GM13976 (cell line): ENCODE results near the gene NEBL.

Experiments used
- DNase-seq: peaks from one replicate; pipeline ENCODE4 v3.0.0; 2012; ENCODE audit warnings: low spot score
- in situ Hi-C: fragments of 300-500 bp; cut with MboI; formaldehyde crosslinking; loops from one replicate; pipeline ENCODE4 v1.12.0; 2022; ENCODE audit warnings: low sequenced_read_pairs, mixed read lengths, inconsistent platforms; ENCODE audit not compliant: unreplicated experiment
- TF ChIP-seq, protein P1 (sequence below): IDR thresholded peaks from 2 replicates; pipeline ENCODE4 v1.5.1; 2012; ENCODE audit warnings: borderline replicate concordance, mild to moderate bottlenecking; ENCODE audit not compliant: insufficient read depth; ENCODE audit errors: extremely low read depth, missing control alignments, control extremely low read depth

The NEBL gene

DNA sequence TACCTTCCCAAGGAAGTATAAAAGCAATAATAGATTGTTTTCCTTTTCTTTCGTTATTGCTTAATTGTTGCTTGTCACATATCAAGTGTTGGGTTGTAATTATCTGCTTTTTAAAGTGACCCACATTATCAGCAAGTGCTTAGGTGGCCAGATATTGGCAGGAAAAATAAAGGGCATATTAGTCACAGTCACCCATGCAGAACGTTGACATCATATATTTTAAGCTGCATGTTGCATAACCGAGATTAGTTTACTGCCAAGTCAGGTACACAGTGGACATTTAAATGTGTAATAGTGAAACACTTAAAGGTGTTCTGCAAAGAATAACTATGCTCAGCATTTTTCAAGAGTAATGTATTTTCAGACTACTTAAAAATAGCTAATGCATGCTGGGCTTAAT is 11.4 kb downstream of the NEBL start:
- in situ Hi-C loops = no loop called here
- TF ChIP-seq, protein P1, sequence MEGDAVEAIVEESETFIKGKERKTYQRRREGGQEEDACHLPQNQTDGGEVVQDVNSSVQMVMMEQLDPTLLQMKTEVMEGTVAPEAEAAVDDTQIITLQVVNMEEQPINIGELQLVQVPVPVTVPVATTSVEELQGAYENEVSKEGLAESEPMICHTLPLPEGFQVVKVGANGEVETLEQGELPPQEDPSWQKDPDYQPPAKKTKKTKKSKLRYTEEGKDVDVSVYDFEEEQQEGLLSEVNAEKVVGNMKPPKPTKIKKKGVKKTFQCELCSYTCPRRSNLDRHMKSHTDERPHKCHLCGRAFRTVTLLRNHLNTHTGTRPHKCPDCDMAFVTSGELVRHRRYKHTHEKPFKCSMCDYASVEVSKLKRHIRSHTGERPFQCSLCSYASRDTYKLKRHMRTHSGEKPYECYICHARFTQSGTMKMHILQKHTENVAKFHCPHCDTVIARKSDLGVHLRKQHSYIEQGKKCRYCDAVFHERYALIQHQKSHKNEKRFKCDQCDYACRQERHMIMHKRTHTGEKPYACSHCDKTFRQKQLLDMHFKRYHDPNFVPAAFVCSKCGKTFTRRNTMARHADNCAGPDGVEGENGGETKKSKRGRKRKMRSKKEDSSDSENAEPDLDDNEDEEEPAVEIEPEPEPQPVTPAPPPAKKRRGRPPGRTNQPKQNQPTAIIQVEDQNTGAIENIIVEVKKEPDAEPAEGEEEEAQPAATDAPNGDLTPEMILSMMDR = no peak
- DNase-seq = no peak

DNA sequence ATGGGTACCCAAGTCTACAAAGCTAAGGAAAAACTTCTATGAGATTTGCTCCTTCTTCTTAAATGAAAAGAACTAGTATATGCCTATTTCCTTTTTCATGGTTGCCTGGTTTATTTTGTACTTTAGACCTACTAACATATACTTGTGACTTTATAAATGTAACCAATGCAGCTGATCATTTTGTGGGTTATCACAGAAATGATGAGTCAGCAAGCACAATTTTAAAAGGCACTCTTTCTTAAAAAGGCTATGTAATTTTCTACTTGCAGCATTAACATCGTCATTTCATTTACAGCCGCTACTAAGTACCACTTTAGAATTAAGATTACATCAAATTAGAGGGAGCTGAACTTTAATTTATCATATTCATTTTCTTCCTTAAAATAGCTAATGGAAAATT is 13.6 kb downstream of the NEBL start:
- TF ChIP-seq, protein P1 = no peak
- in situ Hi-C loops = no loop called here
- no peak for DNase-seq

DNA sequence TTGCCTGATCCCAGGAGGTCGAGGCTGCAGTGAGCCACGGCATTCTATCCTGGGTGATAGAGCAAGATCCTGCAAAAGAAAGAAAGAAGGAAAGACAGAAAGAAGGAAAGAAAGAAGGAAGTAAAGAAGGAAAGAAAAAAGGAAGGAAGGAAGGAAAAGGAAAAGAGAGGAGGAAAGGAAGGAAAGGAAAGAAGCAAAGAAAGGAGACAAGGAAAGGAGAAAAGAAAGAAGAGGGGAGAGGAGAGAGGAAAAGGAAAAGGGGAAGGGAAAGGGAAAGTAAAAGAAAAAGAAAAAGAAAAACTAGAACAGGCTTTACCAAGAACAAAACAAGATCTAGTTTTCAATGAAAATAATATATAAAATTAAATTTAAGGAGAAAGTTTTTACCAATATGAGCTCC is 15.0 kb downstream of the NEBL start:
- DNase-seq = no peak
- in situ Hi-C loops = no loop called here

DNA sequence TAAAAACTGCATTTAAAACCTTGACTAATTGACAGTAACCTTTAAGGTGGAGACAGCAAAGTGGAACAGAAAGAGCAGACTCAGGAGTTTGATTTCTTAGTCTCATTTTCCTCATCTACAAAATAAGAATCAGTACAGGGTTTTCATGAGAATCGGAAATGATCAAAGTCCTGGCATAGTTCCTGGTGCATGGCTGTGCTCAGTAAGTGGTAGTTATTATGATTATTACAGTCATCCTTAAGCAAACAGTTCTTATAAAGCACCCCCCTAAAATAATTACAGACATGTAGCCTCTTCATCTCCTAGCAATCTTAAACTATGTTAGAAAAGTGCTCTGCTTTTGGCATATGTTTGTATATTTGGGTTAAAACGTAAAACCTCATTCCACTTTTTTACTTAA is 18.0 kb downstream of the NEBL start:
- in situ Hi-C loops = no loop called here
- TF ChIP-seq, protein P1 = no peak
- no peak for DNase-seq

More for the DNA sequence above, 15.0 kb downstream of the NEBL start:
- TF ChIP-seq, protein P1 = no peak

DNA sequence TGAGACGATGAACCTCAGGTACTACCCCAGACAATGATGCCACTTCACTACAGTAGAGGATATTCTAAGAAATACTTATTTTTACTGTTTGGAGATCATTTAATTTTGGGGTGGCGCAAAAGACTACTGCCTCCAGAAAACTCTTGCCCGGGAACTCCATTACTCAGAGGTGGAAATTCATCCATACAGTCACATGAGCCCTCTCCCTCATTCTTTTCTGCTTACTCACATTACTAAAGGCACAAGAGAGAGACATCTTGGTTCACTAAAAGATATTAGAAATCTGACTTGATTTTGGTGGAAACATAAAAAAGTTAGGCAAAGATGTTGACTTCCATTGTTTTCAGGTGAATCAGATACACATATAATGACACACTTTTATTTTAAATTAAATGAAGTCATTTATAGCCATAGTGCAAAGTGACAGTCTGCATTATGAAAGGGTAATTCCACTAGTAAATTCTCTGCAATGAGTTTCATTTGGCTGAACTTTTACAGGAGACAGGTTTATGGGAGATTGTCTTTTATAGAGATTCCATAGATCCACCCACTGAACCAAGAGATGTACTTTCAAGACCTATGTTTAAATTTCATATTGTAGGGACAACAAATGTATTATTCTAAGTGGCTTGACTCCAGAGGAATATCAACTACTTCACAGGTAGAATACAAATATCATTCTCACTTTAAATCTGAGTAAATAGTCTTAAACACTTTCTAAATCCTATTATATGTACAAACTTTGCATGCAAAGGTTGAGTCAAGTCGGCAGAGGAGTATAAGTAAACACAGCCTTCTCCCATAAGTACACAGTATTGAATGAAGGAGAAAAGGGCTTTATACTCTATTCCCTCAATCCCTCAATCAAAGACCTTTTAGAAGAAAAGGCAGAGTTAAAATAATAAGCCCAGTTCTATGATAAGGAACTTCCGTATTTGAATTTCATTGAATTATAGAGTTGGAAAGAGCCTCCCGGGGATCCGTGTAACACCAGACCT is 18.8 kb downstream of the NEBL start:
- TF ChIP-seq, protein P1 = no peak
- no peak for DNase-seq
- in situ Hi-C loops = no loop called here

DNA sequence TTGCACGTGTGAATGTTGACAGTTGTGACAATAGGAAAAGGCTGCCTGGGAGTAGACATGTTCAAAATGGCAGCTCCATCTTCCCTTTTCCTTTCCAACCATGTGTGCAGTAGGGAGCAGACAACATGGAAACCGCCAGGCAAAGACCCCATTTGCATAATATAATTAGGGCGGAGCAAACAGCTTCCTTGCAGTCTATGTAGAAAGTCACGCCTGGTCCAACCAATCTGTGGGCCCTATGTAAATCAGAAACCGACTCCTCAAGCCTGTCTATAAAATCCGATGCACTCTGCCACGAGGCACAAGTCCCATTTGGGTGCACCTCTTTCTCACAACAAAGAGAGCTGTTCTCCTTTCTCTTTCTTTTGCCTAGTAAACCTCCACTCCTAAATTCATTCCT is 19.6 kb downstream of the NEBL start:
- DNase-seq = no peak
- in situ Hi-C loops = no loop called here
- TF ChIP-seq, protein P1 = no peak
